Natural killer cell treated with Interleukin-12 subunit alpha and Interleukin-12 subunit beta and Interleukin-15 and Interleukin-18, amount 100 ng/mL, for 72 hours (primary cell): ENCODE measurements around the gene NINL. TPM values are rescaled to one million over a fixed set of nuclear protein-coding genes. Genes with fewer than 3 reads are reported as not detected.
"Not testable (repeated sequence)": the region's sequence is repeated elsewhere in the genome, so short reads cannot be mapped to it uniquely, and the experiment has no call there.

Source experiments
- ATAC-seq, 2 donors: fragments of 150-1000 bp; cut with Tn5 transposase in 1 of 2; sonication (Bioruptor Pico), chemical (Tn5 transposase) in 1 of 2; 2 replicates each; pipeline ENCODE4 v1.10.0; 2021
- DNase-seq: peaks from one replicate; pipeline ENCODE4 v3.0.0; 2022; ENCODE audit warnings: low spot score
- H3K27ac Mint-ChIP-seq, 2 donors: 1 replicate in 1 of 2; 2 replicates in 1 of 2; pipeline ENCODE4 v1.8.0; 2022; ENCODE audit warnings: mixed read lengths in 2 of 2, mild to moderate bottlenecking in 1 of 2, moderate library complexity in 1 of 2
- H3K27me3 Mint-ChIP-seq, 2 donors: 1 replicate in 1 of 2; 2 replicates in 1 of 2; pipeline ENCODE4 v1.8.0; 2022; ENCODE audit warnings: mixed read lengths in 2 of 2
- H3K36me3 Mint-ChIP-seq: one replicate; pipeline ENCODE4 v1.8.0; 2022; ENCODE audit warnings: mixed read lengths
- H3K4me1 Mint-ChIP-seq, 2 donors: 1 replicate in 1 of 2; 2 replicates in 1 of 2; pipeline ENCODE4 v1.8.0; 2022; ENCODE audit warnings: low read depth in 2 of 2, mixed read lengths in 2 of 2, mild to moderate bottlenecking in 1 of 2
- H3K4me3 Mint-ChIP-seq: one replicate; pipeline ENCODE4 v1.8.0; 2022; ENCODE audit warnings: mixed read lengths
- H3K9me3 Mint-ChIP-seq: 2 replicates; pipeline ENCODE4 v1.8.0; 2022; ENCODE audit warnings: mixed read lengths
- total RNA-seq, 2 donors: library from RNA; stranded (reverse); gene quantifications; one replicate each; pipeline ENCODE4 v1.2.3, GENCODE V29; 2022

Gene NINL
- total RNA-seq, 2 donors from 2014 or later: 1.4 to 1.6 TPM

DNA sequence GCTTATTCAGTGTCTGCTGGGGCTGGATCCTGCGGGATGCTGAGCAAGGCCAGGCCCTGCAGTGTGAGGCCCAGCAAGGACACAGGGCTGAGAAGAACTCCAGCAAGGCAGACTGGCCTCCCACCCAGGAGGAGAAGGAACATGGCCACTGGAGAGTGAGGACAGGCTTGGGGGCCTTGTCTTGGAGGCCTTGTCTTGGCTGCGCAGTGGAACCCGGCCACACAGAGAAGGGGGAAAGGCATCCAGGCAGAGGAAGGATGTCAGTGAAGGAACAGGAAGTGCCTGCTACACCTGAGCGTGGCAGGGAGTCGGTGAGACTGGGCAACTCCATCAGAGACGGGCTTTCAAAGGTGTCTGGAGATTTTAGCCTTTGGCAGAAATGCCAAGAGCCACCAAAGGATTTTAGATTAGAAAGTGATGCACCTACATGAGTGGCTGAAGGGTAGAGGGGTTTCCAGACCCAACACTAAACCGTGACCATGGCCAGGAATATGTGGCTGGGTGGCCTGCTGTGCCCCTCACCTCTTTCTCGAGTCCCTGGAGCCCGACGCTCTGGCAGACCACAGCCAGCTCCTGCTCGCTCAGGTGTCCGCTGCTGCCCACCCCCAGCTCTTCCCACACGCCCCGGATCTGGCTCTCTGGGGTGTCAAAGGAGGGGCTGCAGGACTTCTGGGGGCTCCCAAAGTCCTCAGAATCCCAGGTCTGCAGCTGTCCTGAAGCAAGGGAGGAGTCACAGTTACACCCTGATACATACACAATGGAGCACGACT lies 80.8 kb downstream of the NINL start:
- no peak overlapping the region for H3K27ac Mint-ChIP-seq
- ATAC-seq (no peak), DNase-seq (no peak)
- H3K27me3 Mint-ChIP-seq: no peaks in the 10 kb centered on the region
- no peaks in the 10 kb centered on the region for H3K4me1 Mint-ChIP-seq
- no peaks in the 10 kb centered on the region for H3K9me3 Mint-ChIP-seq
- H3K4me3 Mint-ChIP-seq: no peak overlapping the region
- H3K36me3 Mint-ChIP-seq: no peaks in the 10 kb centered on the region

DNA sequence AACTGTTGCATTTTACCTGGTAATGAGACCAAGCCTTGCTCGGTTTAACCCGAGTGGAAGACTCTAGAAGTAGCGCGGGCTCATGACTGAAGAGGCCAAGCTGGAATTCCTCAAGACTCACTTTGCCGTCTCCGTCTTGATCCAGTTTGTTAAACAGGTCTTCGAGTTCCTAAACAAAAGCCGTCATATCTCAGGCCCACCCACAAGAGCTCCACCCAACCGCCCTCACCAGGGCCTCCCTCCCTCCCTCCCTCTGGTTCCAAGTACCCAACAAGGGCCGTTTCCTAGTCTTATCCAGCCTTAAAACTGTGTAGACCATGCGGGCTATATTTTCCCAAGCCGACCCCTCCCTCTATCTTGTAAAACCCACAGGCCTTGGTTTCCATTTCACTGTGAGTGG lies 81.4 kb downstream of the NINL start:
- Mint-ChIP-seq H3K4me3 (no peak overlapping the region), H3K27me3 (no peaks in the 10 kb centered on the region), H3K9me3 (no peaks in the 10 kb centered on the region), H3K27ac (no peak overlapping the region), H3K4me1 (no peaks in the 10 kb centered on the region), H3K36me3 (no peaks in the 10 kb centered on the region)
- no peak for DNase-seq
- no peak for ATAC-seq

DNA sequence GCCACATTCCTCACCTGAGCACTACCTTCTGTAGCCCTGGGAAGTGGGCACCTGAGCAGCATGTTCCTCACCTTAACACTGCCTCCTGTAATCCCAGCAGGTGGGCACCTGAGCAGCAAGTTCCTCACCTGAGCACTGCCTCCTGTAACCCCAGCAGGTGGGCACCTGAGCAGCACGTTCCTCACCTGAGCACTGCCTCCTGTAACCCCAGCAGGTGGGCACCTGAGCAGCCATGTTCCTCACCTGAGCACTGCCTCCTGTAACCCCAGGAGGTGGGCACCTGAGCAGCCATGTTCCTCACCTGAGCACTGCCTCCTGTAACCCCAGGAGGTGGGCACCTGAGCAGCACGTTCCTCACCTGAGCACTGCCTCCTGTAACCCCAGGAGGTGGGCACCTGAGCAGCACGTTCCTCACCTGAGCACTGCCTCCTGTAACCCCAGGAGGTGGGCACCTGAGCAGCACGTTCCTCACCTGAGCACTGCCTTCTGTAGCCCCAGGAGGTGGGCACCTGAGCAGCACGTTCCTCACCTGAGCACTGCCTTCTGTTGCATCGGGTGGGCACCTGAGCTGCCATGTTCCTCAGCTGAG lies 82.2 kb downstream of the NINL start:
- not testable (repeated sequence) for H3K27ac Mint-ChIP-seq, H3K27me3 Mint-ChIP-seq, H3K9me3 Mint-ChIP-seq, ATAC-seq, H3K4me3 Mint-ChIP-seq, H3K36me3 Mint-ChIP-seq, DNase-seq, H3K4me1 Mint-ChIP-seq

DNA sequence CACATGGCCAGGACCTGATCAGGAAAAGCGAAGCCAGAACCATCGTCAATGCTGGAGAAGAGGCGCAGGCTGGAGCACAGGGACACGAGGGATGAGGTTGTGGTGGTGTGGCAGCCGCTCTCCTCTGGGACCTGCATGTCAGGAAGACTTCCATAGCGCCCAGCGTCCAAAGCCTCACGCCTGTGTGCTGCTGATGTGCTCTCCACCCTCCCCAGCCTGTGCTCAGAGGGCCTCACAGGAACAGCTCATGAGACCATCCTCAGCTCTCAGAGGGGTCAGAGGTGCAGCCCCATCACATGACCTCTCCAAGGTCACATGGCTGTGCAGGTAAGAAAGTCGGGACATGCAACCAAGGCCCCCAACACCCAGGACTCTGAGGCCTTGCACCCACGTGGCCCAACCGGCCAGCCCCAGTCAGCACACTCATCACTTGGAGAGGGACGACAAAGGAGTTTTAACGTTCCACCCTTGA lies 84.4 kb downstream of the NINL start:
- ATAC-seq: no peak
- Mint-ChIP-seq H3K9me3 (no peaks in the 10 kb centered on the region), H3K4me1 (no peaks in the 10 kb centered on the region)

DNA sequence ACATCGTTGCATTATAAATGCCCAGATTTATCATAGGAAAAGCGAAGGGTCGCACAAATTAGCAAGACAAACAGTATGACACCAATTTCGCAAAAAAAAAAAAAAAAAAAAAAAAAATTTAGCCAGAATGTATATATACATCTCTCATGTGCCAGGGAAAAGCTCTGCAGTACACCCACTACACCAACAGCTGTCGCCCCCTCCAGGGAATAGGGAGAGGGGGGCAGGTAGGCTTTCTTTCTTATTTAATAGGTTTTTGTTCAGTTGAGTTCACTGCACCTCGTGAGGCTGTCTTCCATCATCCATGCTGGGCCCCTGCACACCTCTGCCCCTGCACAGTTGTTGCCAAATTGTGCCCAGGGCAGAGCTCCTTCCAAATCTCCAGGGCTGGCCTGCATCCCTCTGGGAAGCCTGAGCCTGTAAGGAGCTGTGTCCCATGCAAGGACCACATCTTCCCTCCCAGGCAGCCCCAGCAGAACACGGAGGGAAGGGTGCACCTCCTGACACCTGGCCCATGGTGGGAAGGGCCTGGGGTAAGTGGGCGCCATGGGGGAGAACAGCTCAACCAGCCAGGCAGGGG lies 85.4 kb downstream of the NINL start:
- H3K4me1 Mint-ChIP-seq: no peaks in the 10 kb centered on the region
- H3K9me3 Mint-ChIP-seq: no peaks in the 10 kb centered on the region
- no peak for ATAC-seq
- H3K4me3 Mint-ChIP-seq: no peak overlapping the region
- no peaks in the 10 kb centered on the region for H3K36me3 Mint-ChIP-seq
- no peak overlapping the region for H3K27ac Mint-ChIP-seq
- no peak for DNase-seq
- H3K27me3 Mint-ChIP-seq: no peaks in the 10 kb centered on the region

More for the DNA sequence above, 84.4 kb downstream of the NINL start:
- H3K36me3 Mint-ChIP-seq: no peaks in the 10 kb centered on the region
- H3K27ac Mint-ChIP-seq: no peak overlapping the region
- no peaks in the 10 kb centered on the region for H3K27me3 Mint-ChIP-seq
- H3K4me3 Mint-ChIP-seq: no peak overlapping the region
- DNase-seq: no peak

DNA sequence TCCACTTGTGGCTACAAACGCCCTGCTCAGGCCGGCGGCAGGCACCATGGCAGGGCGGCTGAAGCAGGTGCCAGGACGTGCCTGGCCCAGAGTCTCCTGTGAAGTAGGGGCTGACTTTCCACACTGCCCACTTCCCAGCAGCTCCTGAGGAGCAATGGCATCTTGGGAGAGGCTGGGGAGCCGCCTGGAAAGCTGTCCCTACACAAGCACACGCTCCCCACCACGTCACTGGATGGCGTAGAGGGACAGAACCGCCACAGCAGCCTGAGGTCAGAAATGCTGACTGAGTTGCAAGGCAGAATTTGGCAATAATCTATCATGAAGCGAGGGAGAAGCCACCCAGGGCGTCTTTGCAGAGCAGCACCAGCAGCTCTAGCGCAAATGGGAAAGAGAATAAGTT lies 86.3 kb downstream of the NINL start:
- Mint-ChIP-seq H3K27ac (no peak overlapping the region), H3K27me3 (no peaks in the 10 kb centered on the region), H3K4me1 (no peaks in the 10 kb centered on the region), H3K9me3 (no peaks in the 10 kb centered on the region), H3K36me3 (no peaks in the 10 kb centered on the region), H3K4me3 (no peak overlapping the region)
- DNase-seq (no peak), ATAC-seq (no peak)

DNA sequence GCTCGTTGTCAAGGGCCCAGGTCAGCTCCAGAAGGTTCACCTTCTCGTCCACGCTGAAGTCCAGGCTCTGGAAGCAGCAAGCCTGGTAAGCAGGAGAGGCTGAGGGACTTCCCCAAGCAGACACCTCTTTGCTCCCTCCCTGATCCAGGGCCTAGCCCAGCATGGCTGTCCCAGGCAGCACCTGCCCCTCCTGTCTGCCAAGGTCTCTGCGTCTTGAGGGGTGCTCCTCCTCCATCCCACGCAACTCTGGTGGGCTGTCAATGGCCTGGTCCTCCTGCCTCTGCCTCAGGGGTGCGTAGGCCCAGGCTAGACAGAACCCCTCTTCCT lies 87.1 kb downstream of the NINL start:
- no peaks in the 10 kb centered on the region for H3K4me1 Mint-ChIP-seq
- ATAC-seq (no peak), DNase-seq (no peak)
- H3K9me3 Mint-ChIP-seq: no peaks in the 10 kb centered on the region
- H3K27me3 Mint-ChIP-seq: no peaks in the 10 kb centered on the region
- no peak overlapping the region for H3K27ac Mint-ChIP-seq
- no peak overlapping the region for H3K4me3 Mint-ChIP-seq
- H3K36me3 Mint-ChIP-seq: no peaks in the 10 kb centered on the region

DNA sequence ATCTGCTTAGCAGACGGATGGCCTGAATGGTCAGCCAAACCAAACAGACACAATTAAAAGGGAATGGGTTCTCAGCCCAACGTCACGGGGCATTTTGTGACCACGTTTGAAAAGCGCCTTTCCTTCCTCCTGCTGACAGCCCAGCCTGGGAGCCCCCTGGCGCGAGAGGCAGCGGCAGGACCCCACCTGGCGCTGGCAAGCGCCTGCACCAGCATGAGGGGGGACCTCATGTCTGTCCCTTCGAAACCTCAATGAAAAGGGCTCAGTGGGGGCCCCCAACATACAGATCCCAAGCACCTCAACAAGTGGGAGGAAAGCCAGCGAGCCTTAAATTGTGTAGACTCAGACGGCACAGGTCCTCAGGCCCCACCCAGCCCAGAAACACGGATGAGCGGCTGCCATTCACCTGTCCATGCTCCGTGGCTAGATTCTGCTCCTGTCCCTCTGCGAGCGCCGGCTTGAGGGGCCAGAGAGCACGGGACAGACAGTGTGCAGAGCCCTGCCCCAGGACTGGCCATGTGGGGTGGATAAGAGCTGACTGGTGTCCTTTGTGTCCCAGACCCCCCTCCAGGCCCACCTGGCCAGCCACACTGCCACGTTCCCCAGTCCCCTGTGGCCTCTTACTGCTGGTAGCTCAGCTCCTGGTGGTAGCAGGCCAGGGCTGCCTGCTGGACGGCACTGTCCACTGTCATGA lies 87.6 kb downstream of the NINL start:
- ATAC-seq: no peak
- H3K36me3 Mint-ChIP-seq: no peaks in the 10 kb centered on the region
- H3K4me3 Mint-ChIP-seq: no peak overlapping the region
- no peak overlapping the region for H3K27ac Mint-ChIP-seq
- H3K4me1 Mint-ChIP-seq: no peaks in the 10 kb centered on the region
- no peaks in the 10 kb centered on the region for H3K27me3 Mint-ChIP-seq
- no peaks in the 10 kb centered on the region for H3K9me3 Mint-ChIP-seq
- DNase-seq: no peak

DNA sequence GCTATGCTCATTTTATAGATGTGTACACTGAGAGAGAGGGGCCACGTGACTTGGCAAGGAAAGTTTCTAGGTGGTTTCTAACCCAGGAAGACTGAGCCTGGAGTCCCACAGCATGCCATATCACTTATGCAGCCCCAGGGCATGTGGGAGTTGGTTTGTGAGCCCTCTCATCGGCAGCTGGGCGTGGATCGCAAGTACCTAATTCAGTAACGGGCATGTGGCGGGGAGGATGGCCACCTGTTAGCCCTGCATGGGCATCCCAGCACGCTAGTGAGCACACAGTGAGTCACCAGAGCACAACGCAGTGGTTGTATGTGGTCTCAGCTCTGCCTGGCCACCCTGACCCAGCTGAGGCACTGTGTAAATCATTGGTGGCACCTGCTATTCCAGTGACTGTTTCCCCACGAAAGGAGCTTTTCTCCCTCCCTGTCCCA lies 88.3 kb downstream of the NINL start:
- Mint-ChIP-seq H3K4me1 (no peaks in the 10 kb centered on the region), H3K36me3 (no peaks in the 10 kb centered on the region), H3K27me3 (no peaks in the 10 kb centered on the region), H3K9me3 (no peaks in the 10 kb centered on the region), H3K27ac (no peak overlapping the region), H3K4me3 (no peak overlapping the region)
- DNase-seq (no peak), ATAC-seq (no peak)

DNA sequence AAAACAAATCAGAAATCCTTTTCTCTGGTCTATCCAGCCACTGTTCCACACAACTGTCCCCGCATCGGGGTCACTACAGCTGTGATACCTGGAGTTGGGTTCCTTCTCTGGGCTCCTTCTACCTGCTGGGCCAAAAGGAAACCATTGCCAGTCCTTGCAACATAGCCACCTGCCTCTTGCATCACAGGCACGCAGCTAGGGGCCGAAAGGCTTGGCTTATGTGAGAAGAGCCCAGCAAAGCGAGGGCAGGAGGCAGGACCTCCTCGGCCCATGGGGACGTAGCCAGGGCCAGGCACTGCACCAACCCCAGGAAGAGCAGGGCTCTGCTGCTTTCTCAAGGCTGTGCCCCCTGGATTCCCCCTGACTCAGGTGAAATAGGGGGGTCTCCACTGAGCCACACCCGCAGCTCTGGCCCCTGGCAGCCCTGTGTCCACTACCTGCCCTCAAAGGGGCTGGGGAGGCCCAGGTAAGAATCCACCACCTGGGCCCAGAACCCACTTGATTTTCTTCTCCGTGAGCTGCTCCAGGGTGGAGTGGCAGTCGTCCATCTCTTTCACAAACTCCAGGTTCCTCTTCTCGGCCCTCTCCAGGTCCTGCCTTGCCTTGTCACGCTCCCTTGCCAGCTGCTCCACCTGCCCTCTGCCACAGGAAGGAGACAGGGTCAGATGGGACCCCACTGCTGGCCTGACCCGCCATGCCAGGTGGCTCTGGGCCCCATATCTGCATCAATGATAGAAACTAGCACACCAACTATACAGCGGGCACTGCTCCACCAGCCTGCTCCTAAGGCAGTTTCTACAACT lies 89.0 kb downstream of the NINL start:
- H3K4me1 Mint-ChIP-seq: no peaks in the 10 kb centered on the region
- no peak overlapping the region for H3K4me3 Mint-ChIP-seq
- no peak overlapping the region for H3K27ac Mint-ChIP-seq

DNA sequence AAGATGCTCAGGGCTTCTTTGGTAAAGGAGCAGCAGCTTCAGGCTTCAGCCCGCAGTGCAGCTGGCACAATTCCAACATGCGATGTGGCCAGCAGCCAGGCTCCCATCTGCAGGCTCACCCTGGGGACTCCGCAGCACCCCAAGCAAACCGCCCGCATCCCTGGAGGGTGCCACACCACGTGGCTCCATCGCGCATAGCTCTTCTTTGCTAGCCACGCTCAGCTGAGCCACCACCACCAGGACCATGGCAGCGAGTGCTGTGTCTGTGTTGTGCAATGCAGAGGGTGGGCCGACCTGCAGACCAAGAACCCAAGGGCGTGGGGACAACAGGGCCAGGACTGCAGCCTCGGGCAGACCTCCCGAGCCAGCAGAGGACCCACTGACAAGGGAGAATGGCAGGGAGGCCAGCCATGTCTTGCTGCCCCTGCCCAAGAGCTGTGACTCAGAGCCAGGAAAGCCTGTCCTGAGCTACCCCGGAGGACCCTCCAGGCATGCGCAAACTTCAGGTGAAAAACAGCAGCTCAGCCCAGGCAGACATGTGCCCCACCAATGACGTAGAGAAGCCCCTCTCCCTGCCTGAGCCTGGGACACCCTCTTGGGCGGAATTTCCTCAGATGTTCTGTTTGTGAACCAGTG lies 90.0 kb downstream of the NINL start:
- DNase-seq: no peak
- Mint-ChIP-seq H3K4me1 (no peaks in the 10 kb centered on the region), H3K27ac (no peak overlapping the region), H3K36me3 (no peaks in the 10 kb centered on the region), H3K27me3 (no peaks in the 10 kb centered on the region), H3K4me3 (no peak overlapping the region), H3K9me3 (no peaks in the 10 kb centered on the region)
- ATAC-seq: no peak

More for the DNA sequence above, 89.0 kb downstream of the NINL start:
- H3K9me3 Mint-ChIP-seq: no peaks in the 10 kb centered on the region
- DNase-seq (no peak), ATAC-seq (no peak)
- H3K36me3 Mint-ChIP-seq: no peaks in the 10 kb centered on the region
- H3K27me3 Mint-ChIP-seq: no peaks in the 10 kb centered on the region

DNA sequence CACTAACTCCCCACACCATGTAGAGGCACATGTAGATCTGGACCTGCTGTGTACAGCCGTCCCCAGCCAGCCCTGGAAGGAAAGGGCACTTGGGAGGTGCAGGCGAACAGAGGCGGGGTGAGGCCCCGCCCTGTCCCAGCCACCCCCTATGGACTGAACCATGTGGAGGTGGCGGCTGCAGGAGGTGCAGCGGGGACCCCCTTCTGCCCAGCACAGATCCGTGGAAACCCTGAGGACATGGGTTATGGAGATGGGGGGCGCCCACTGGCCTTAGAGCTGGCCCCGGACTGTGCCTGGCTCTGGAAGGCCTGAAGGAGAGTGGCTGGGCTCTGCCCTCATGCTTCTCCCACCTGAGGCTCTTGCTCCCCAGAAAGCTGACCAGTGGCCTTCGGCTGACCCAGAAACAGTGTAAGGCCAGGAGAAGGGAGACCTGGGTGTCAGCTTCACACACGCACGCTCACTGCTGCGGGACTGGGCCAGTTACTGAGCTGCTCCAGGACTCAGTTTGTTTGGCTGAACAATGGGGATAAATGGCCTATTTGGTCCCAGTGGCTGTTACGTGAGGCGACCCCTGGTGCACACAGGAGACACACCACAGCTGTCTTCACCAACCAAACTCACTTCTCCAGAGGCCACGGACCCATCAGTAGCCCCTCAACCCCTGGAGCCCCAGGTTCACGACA lies 90.7 kb downstream of the NINL start:
- Mint-ChIP-seq H3K27me3 (no peaks in the 10 kb centered on the region), H3K4me1 (no peaks in the 10 kb centered on the region), H3K4me3 (no peak overlapping the region), H3K9me3 (no peaks in the 10 kb centered on the region), H3K36me3 (no peaks in the 10 kb centered on the region), H3K27ac (no peak overlapping the region)
- ATAC-seq: no peak
- peak; percentile 6 for DNase-seq
